ENCODE measurements around the gene HILPDA. TPM values are rescaled to one million over a fixed set of nuclear protein-coding genes. Genes with fewer than 3 reads are reported as not detected.

HILPDA gene
- total and polyA plus RNA-seq, 10 of the 15 experiments (the other 5 are each of a cell fraction or from before 2014, with no cell fraction given), result 12.0 to 232 (median 26.4) TPM

DNA sequence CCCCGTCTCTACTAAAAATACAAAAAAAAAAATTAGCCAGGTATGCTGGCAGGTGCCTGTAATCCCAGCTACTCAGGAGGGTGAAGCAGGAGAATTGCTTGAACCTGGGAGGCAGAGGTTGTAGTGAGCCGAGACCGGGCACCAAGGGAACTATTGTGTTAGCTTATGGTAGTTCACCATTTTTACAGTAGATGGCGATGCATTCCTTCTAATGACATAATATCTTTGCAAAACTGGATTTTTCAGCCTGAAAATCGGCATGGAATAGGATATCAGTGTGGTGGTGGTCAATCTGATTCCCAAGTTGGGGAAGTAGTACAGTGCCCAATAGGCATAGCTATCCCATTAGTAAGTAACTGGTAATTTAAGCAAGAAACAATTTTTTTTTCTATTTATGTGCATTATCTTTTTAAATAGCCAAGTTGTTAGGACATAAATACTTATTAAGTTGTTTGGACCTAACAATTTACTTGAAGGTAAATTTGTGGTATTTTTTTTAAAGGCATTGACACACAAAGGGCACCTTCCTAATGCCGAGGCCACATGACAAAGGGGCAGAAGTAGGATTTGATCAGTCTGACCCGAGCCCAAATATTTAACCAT, 28.3 kb upstream of the HILPDA start:
- peak; percentile 82 for ATAC-seq
- TF ChIP-seq PML (IDR thresholded peaks at IDR 0.05; ENCODE audit: low read length) (no peak), ZNF384 (IDR thresholded peaks at IDR 0.05; ENCODE audit: borderline replicate concordance, low read depth, low read length) (no peak), MTA3 (IDR thresholded peaks at IDR 0.05; ENCODE audit: borderline replicate concordance, low read length) (no peak), IRF4 (IDR thresholded peaks at IDR 0.05; ENCODE audit: low read depth, low read length) (no peak), BCL11A (IDR thresholded peaks at IDR 0.05; ENCODE audit: low read depth, low read length) (no peak), RCOR1 (conservative IDR thresholded peaks at IDR 0.05; ENCODE audit: low read depth, low read length) (no peak), MEF2B (IDR thresholded peaks at IDR 0.05; ENCODE audit: partially characterized antibody, poor library complexity, severe bottlenecking) (no peak), NFYB (IDR thresholded peaks at IDR 0.05; ENCODE audit: insufficient read depth, low read depth, low read length) (no peak), GATAD2B (conservative IDR thresholded peaks at IDR 0.05; ENCODE audit: low read depth) (no peak), RAD51 (IDR thresholded peaks at IDR 0.05) (no peak), ZNF207 (IDR thresholded peaks at IDR 0.05; ENCODE audit: borderline replicate concordance) (no peak), JUND (IDR thresholded peaks at IDR 0.05; ENCODE audit: low read depth, low read length) (no peak), NFYA (IDR thresholded peaks at IDR 0.05; ENCODE audit: borderline replicate concordance, low read depth, low read length) (no peak), HDAC2 (IDR thresholded peaks at IDR 0.05) (no peak), LARP7 (IDR thresholded peaks at IDR 0.05) (no peak)
- TF ChIP-seq, protein P1, sequence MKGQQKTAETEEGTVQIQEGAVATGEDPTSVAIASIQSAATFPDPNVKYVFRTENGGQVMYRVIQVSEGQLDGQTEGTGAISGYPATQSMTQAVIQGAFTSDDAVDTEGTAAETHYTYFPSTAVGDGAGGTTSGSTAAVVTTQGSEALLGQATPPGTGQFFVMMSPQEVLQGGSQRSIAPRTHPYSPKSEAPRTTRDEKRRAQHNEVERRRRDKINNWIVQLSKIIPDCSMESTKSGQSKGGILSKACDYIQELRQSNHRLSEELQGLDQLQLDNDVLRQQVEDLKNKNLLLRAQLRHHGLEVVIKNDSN (IDR thresholded peaks at IDR 0.05; ENCODE audit: borderline replicate concordance, extremely low read length, insufficient read depth, low read depth, low read length), result no peak
- TF ChIP-seq, protein P2, sequence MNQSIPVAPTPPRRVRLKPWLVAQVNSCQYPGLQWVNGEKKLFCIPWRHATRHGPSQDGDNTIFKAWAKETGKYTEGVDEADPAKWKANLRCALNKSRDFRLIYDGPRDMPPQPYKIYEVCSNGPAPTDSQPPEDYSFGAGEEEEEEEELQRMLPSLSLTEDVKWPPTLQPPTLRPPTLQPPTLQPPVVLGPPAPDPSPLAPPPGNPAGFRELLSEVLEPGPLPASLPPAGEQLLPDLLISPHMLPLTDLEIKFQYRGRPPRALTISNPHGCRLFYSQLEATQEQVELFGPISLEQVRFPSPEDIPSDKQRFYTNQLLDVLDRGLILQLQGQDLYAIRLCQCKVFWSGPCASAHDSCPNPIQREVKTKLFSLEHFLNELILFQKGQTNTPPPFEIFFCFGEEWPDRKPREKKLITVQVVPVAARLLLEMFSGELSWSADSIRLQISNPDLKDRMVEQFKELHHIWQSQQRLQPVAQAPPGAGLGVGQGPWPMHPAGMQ (IDR thresholded peaks at IDR 0.05; ENCODE audit: borderline replicate concordance), result no peak
- TF ChIP-seq, protein P3, sequence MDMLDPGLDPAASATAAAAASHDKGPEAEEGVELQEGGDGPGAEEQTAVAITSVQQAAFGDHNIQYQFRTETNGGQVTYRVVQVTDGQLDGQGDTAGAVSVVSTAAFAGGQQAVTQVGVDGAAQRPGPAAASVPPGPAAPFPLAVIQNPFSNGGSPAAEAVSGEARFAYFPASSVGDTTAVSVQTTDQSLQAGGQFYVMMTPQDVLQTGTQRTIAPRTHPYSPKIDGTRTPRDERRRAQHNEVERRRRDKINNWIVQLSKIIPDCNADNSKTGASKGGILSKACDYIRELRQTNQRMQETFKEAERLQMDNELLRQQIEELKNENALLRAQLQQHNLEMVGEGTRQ (IDR thresholded peaks at IDR 0.05; ENCODE audit: borderline replicate concordance, low read depth, low read length), result no peak
- TF ChIP-seq, protein P4, sequence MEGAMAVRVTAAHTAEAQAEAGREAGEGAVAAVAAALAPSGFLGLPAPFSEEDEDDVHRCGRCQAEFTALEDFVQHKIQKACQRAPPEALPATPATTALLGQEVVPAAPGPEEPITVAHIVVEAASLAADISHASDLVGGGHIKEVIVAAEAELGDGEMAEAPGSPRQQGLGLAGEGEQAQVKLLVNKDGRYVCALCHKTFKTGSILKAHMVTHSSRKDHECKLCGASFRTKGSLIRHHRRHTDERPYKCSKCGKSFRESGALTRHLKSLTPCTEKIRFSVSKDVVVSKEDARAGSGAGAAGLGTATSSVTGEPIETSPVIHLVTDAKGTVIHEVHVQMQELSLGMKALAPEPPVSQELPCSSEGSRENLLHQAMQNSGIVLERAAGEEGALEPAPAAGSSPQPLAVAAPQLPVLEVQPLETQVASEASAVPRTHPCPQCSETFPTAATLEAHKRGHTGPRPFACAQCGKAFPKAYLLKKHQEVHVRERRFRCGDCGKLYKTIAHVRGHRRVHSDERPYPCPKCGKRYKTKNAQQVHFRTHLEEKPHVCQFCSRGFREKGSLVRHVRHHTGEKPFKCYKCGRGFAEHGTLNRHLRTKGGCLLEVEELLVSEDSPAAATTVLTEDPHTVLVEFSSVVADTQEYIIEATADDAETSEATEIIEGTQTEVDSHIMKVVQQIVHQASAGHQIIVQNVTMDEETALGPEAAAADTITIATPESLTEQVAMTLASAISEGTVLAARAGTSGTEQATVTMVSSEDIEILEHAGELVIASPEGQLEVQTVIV (IDR thresholded peaks at IDR 0.05; ENCODE audit: borderline replicate concordance, partially characterized antibody), result no peak

More for the DNA sequence above, 28.3 kb upstream of the HILPDA start:
- Histone ChIP-seq H4K20me1 (ENCODE audit: control insufficient read depth, insufficient read depth) (no peaks in the 10 kb centered on the region), H3K27ac (ENCODE audit: control insufficient read depth, insufficient read depth) (no peak overlapping the region), H3K4me3 (no peak overlapping the region), H2AFZ (ENCODE audit: control insufficient read depth, low read depth, low read length) (no peak overlapping the region), H3K4me2 (ENCODE audit: control insufficient read depth, insufficient read depth) (no peak overlapping the region; the same call in 1 of the 2 replicates), H3K9me3 (replicated peaks; ENCODE audit: control insufficient read depth, insufficient read depth, low read length) (no peaks in the 10 kb centered on the region), H3K36me3 (ENCODE audit: control insufficient read depth in 2 of 2, insufficient read depth in 2 of 2, low read length in 1 of 2) (no peaks in the 10 kb centered on the region), H3K9ac (ENCODE audit: control insufficient read depth, insufficient read depth, low read length) (no peak overlapping the region), H3K27me3 (replicated peaks in 1 of 2; ENCODE audit: control insufficient read depth in 2 of 2, insufficient read depth in 2 of 2, low read length in 1 of 2) (no peaks in the 10 kb centered on the region), H3K79me2 (ENCODE audit: control insufficient read depth, insufficient read depth, low read length) (no peaks in the 10 kb centered on the region), H3K4me1 (ENCODE audit: control insufficient read depth, insufficient read depth, low read length) (no peaks in the 10 kb centered on the region)
- ChIA-PET RAD21 (ENCODE audit: unreplicated experiment) (interaction anchor here (0.6 to 10.5 kb wide), 32 partner anchors 8 to 915 kb away, joined by 3 to 216 read pairs (median 6); partner anchors contain the start of genes GARIN1A, HILPDA, IMPDH1 and METTL2B), SMC1A (ENCODE audit: uncharacterized antibody, unreplicated experiment) (interaction anchor here (0.6 to 14.8 kb wide), 26 partner anchors 9 to 548 kb away, joined by 3 to 296 read pairs (median 8); partner anchors contain the start of genes GARIN1A, HILPDA and METTL2B), POLR2A (interaction anchor here (0.6 to 2.5 kb wide), 6 partner anchors 14 to 434 kb away, joined by 3 to 8 read pairs (median 5); partner anchors contain the start of gene HILPDA), CTCF (interaction anchor here (0.6 to 16.0 kb wide), 39 partner anchors 12 to 950 kb away, joined by 3 to 463 read pairs (median 5); partner anchors contain the start of genes HILPDA, IMPDH1, METTL2B and RBM28)
- DNase-seq (ENCODE audit: low read depth, low spot score), result no peak
- 30% methylated on average over 7 of the region's 7 CpGs for WGBS (ENCODE audit: insufficient coverage, insufficient replicate concordance, low lambda C conversion rate, missing lambda C conversion rate)
- in situ Hi-C loops (cut with MboI) (loop anchor here (5.0 kb wide), 1 partner anchor 35 kb away; no protein-coding TSS in a partner anchor), intact Hi-C loops (cut with micrococcal nuclease; ENCODE audit: unreplicated experiment) (loop anchor here (1.0 to 5.0 kb wide), 3 partner anchors 32 to 455 kb away; no protein-coding TSS in a partner anchor)
- no TSS peak for BruUV-seq (replicated peaks)
- peak; percentile 82 for FAIRE-seq

All from GM12878 (cell line).